Astrocyte (in vitro differentiated cells and primary cell): ENCODE data around the gene PKD1.

Source experiments
- EZH2 ChIP-seq: IDR thresholded peaks from 2 replicates; pipeline ENCODE4 v1.6.1; 2012; ENCODE audit warnings: mild to moderate bottlenecking, low read length, inconsistent platforms; ENCODE audit not compliant: insufficient read depth
- TF ChIP-seq, protein P1 (sequence below): IDR thresholded peaks from 2 replicates; pipeline ENCODE4 v1.5.1; 2011; ENCODE audit warnings: low read depth, mild to moderate bottlenecking, inconsistent platforms, low read length, moderate library complexity; ENCODE audit not compliant: insufficient read depth

DNA sequence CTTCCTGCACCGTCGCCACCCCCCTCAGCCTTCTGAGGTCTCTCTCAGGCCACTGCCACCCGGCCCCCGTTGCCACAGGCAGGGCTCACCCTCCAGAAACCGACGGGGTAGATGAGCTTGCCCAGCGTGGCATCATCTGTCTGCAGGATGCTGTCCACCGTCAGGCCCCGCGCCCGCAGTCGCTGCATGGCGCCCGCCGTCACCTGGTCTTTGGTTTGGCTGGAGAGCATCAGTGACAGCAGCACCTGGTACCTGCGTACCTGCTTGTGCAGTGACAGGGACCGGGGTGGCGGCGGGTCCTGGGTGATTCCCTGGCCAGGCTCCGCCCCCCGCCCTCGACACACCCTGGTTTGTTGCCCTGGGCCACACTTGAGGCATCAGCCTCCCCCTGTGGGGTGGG lies 91.2 kb downstream of the PKD1 start:
- TF ChIP-seq, protein P1, sequence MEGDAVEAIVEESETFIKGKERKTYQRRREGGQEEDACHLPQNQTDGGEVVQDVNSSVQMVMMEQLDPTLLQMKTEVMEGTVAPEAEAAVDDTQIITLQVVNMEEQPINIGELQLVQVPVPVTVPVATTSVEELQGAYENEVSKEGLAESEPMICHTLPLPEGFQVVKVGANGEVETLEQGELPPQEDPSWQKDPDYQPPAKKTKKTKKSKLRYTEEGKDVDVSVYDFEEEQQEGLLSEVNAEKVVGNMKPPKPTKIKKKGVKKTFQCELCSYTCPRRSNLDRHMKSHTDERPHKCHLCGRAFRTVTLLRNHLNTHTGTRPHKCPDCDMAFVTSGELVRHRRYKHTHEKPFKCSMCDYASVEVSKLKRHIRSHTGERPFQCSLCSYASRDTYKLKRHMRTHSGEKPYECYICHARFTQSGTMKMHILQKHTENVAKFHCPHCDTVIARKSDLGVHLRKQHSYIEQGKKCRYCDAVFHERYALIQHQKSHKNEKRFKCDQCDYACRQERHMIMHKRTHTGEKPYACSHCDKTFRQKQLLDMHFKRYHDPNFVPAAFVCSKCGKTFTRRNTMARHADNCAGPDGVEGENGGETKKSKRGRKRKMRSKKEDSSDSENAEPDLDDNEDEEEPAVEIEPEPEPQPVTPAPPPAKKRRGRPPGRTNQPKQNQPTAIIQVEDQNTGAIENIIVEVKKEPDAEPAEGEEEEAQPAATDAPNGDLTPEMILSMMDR = no peak
- TF ChIP-seq EZH2 = no peak
